ENCODE measurements around the gene VPS8.

Gene VPS8

GRCh38 chr3:184798120-184798519 is 13.8 kb upstream of the VPS8 start:
- Mint-ChIP-seq H3K4me3 (no peak overlapping the region), H3K4me1 (no peaks in the 10 kb centered on the region), H3K36me3 (no peaks in the 10 kb centered on the region), H3K9me3 (no peaks in the 10 kb centered on the region), H3K27me3 (peaks cover 14% of the 10 kb centered on the region), H3K27ac (no peak overlapping the region)

GRCh38 chr3:184800349-184800930 is 11.5 kb upstream of the VPS8 start:
- no peak overlapping the region for H3K27ac Mint-ChIP-seq
- no peaks in the 10 kb centered on the region for H3K36me3 Mint-ChIP-seq
- H3K4me1 Mint-ChIP-seq: no peaks in the 10 kb centered on the region
- no peak overlapping the region for H3K4me3 Mint-ChIP-seq
- peaks cover 14% of the 10 kb centered on the region for H3K27me3 Mint-ChIP-seq
- H3K9me3 Mint-ChIP-seq: no peaks in the 10 kb centered on the region

- Mint-ChIP-seq H3K27ac (no peak overlapping the region), H3K27me3 (peaks cover 14% of the 10 kb centered on the region), H3K36me3 (no peaks in the 10 kb centered on the region), H3K4me1 (no peaks in the 10 kb centered on the region), H3K4me3 (no peak overlapping the region), H3K9me3 (no peaks in the 10 kb centered on the region)
Observed at GRCh38 chr3:184801241-184801785, 10.7 kb upstream of the VPS8 start.

- Mint-ChIP-seq H3K4me3 (no peak overlapping the region), H3K27me3 (peaks cover 14% of the 10 kb centered on the region), H3K36me3 (no peaks in the 10 kb centered on the region), H3K4me1 (no peaks in the 10 kb centered on the region), H3K9me3 (no peaks in the 10 kb centered on the region), H3K27ac (peak overlapping the region; percentile 37)
Observed at GRCh38 chr3:184802150-184802549, 9.8 kb upstream of the VPS8 start.

GRCh38 chr3:184804801-184805200 is 7.2 kb upstream of the VPS8 start:
- Mint-ChIP-seq H3K36me3 (no peaks in the 10 kb centered on the region), H3K4me1 (peaks cover 3% of the 10 kb centered on the region), H3K9me3 (no peaks in the 10 kb centered on the region), H3K27ac (no peak overlapping the region), H3K4me3 (no peak overlapping the region), H3K27me3 (peaks cover 7% of the 10 kb centered on the region)

GRCh38 chr3:184805351-184806038 is 6.5 kb upstream of the VPS8 start:
- H3K27ac Mint-ChIP-seq: no peak overlapping the region
- no peaks in the 10 kb centered on the region for H3K36me3 Mint-ChIP-seq
- peaks cover 5% of the 10 kb centered on the region for H3K27me3 Mint-ChIP-seq
- no peaks in the 10 kb centered on the region for H3K9me3 Mint-ChIP-seq
- H3K4me3 Mint-ChIP-seq: no peak overlapping the region
- H3K4me1 Mint-ChIP-seq: peaks cover 3% of the 10 kb centered on the region

- peaks cover 11% of the 10 kb centered on the region for H3K4me1 Mint-ChIP-seq
- no peak overlapping the region for H3K4me3 Mint-ChIP-seq
- no peaks in the 10 kb centered on the region for H3K27me3 Mint-ChIP-seq
- no peak overlapping the region for H3K27ac Mint-ChIP-seq
- no peaks in the 10 kb centered on the region for H3K36me3 Mint-ChIP-seq
- no peaks in the 10 kb centered on the region for H3K9me3 Mint-ChIP-seq
Observed at GRCh38 chr3:184806567-184807271, 5.2 kb upstream of the VPS8 start.

GRCh38 chr3:184807549-184807948 is 4.4 kb upstream of the VPS8 start:
- H3K4me1 Mint-ChIP-seq: peaks cover 16% of the 10 kb centered on the region
- H3K4me3 Mint-ChIP-seq: no peak overlapping the region
- H3K27ac Mint-ChIP-seq: no peak overlapping the region

GRCh38 chr3:184808021-184808420 is 3.9 kb upstream of the VPS8 start:
- Mint-ChIP-seq H3K4me1 (peaks cover 20% of the 10 kb centered on the region), H3K27ac (no peak overlapping the region), H3K9me3 (no peaks in the 10 kb centered on the region), H3K27me3 (no peaks in the 10 kb centered on the region), H3K4me3 (no peak overlapping the region), H3K36me3 (no peaks in the 10 kb centered on the region)

More at GRCh38 chr3:184807549-184807948, 4.4 kb upstream of the VPS8 start:
- Mint-ChIP-seq H3K36me3 (no peaks in the 10 kb centered on the region), H3K9me3 (no peaks in the 10 kb centered on the region), H3K27me3 (no peaks in the 10 kb centered on the region)

- no peak overlapping the region for H3K27ac Mint-ChIP-seq
- no peaks in the 10 kb centered on the region for H3K9me3 Mint-ChIP-seq
- no peaks in the 10 kb centered on the region for H3K36me3 Mint-ChIP-seq
- H3K4me1 Mint-ChIP-seq: peaks cover 39% of the 10 kb centered on the region
- H3K4me3 Mint-ChIP-seq: no peak overlapping the region
- no peaks in the 10 kb centered on the region for H3K27me3 Mint-ChIP-seq
Observed at GRCh38 chr3:184810146-184810545, 1.8 kb upstream of the VPS8 start.

- H3K4me1 Mint-ChIP-seq: peaks cover 48% of the 10 kb centered on the region
Observed at GRCh38 chr3:184811034-184811433, 932 bp upstream of the VPS8 start.

GRCh38 chr3:184811663-184811998 is 335 bp upstream of the VPS8 start:
- no peaks in the 10 kb centered on the region for H3K9me3 Mint-ChIP-seq
- peaks cover 4% of the 10 kb centered on the region for H3K36me3 Mint-ChIP-seq
- H3K4me1 Mint-ChIP-seq: peaks cover 54% of the 10 kb centered on the region
- peak overlapping the region; percentile 93 for H3K4me3 Mint-ChIP-seq
- no peaks in the 10 kb centered on the region for H3K27me3 Mint-ChIP-seq
- peak overlapping the region; percentile 96 for H3K27ac Mint-ChIP-seq

More at GRCh38 chr3:184811034-184811433, 932 bp upstream of the VPS8 start:
- H3K36me3 Mint-ChIP-seq: no peaks in the 10 kb centered on the region
- no peaks in the 10 kb centered on the region for H3K27me3 Mint-ChIP-seq
- no peak overlapping the region for H3K27ac Mint-ChIP-seq
- no peak overlapping the region for H3K4me3 Mint-ChIP-seq
- H3K9me3 Mint-ChIP-seq: no peaks in the 10 kb centered on the region

GRCh38 chr3:184812662-184813042 is 686 bp downstream of the VPS8 start:
- no peaks in the 10 kb centered on the region for H3K27me3 Mint-ChIP-seq
- peaks cover 64% of the 10 kb centered on the region for H3K4me1 Mint-ChIP-seq
- no peaks in the 10 kb centered on the region for H3K9me3 Mint-ChIP-seq
- H3K4me3 Mint-ChIP-seq: peak overlapping the region; percentile 93
- peaks cover 5% of the 10 kb centered on the region for H3K36me3 Mint-ChIP-seq
- H3K27ac Mint-ChIP-seq: peak overlapping the region; percentile 63

- Mint-ChIP-seq H3K36me3 (peaks cover 9% of the 10 kb centered on the region), H3K4me3 (peak overlapping the region; percentile 93), H3K9me3 (no peaks in the 10 kb centered on the region), H3K27me3 (no peaks in the 10 kb centered on the region), H3K27ac (peak overlapping the region; percentile 47), H3K4me1 (peaks cover 69% of the 10 kb centered on the region)
Observed at GRCh38 chr3:184813357-184813756, 1.4 kb downstream of the VPS8 start.

- Mint-ChIP-seq H3K4me1 (peaks cover 66% of the 10 kb centered on the region), H3K27ac (peak overlapping the region; percentile 47), H3K27me3 (no peaks in the 10 kb centered on the region), H3K4me3 (peak overlapping the region; percentile 1), H3K9me3 (no peaks in the 10 kb centered on the region), H3K36me3 (peaks cover 9% of the 10 kb centered on the region)
Observed at GRCh38 chr3:184814214-184814613, 2.2 kb downstream of the VPS8 start.

All from activated naive CD4-positive, alpha-beta T cell treated with anti-CD3 and anti-CD28 coated beads, Interleukin-2, amount 50 U/mL, for 24 hours (primary cell).